ENCODE measurements around the gene TFAP2B.

TFAP2B gene

DNA sequence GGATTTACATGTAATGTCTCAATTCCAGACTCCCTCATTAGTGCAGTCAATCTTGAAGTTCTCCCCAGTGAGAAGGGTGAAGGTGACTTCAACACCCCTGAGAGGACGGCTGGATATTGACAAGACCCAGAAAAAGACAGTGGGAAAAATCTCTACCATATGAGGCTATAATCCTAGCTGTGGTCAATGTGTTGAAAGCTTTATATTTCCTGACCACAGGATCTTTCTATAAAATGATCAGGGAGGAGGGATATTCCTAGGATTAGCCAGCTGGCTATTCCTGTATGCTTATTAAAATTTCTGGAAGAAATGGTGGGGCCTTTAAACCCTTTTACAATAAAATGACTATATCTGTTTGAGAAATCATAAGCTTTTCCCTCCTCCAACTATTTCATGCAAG is 43.0 kb downstream of the TFAP2B start:
- H3K36me3 ChIP-seq (ENCODE audit: insufficient read depth, low read length), result no peaks in the 10 kb centered on the region
- no peaks in the 10 kb centered on the region for H3K9me3 ChIP-seq (ENCODE audit: insufficient read depth, low read depth, low read length)
- no peaks in the 10 kb centered on the region for H4K20me1 ChIP-seq (ENCODE audit: insufficient read depth, low read length, poor library complexity, severe bottlenecking)
- H3K4me3 ChIP-seq (ENCODE audit: low read length, poor library complexity, severe bottlenecking), result no peak overlapping the region
- H3K9ac ChIP-seq (ENCODE audit: low read depth, low read length, poor library complexity, severe bottlenecking), result no peak overlapping the region
- H3K27me3 ChIP-seq (ENCODE audit: insufficient read depth, low read length, poor library complexity, severe bottlenecking), result no peaks in the 10 kb centered on the region
- TF ChIP-seq EZH2phosphoT487 (IDR thresholded peaks at IDR 0.05; ENCODE audit: borderline replicate concordance), result no peak
- TF ChIP-seq CTCF (conservative IDR thresholded peaks at IDR 0.05; ENCODE audit: low read length), result no peak
- no peak overlapping the region for H3K4me2 ChIP-seq (ENCODE audit: low read depth, low read length, poor library complexity, severe bottlenecking)
- H3F3A ChIP-seq (ENCODE audit: low read depth), result no peaks in the 10 kb centered on the region
- H3K4me1 ChIP-seq (ENCODE audit: insufficient read depth, low read length, poor library complexity, severe bottlenecking), result no peaks in the 10 kb centered on the region
- no peaks in the 10 kb centered on the region for H3K79me2 ChIP-seq (ENCODE audit: insufficient read depth, low read length)
- no peak overlapping the region for H2AFZ ChIP-seq (ENCODE audit: low read length)
- H3K9me2 ChIP-seq (replicated peaks; ENCODE audit: low read depth, low read length), result no peaks in the 10 kb centered on the region

- Histone ChIP-seq H3K4me1 (ENCODE audit: insufficient read depth, low read length, poor library complexity, severe bottlenecking) (no peaks in the 10 kb centered on the region), H3K9me3 (ENCODE audit: insufficient read depth, low read depth, low read length) (no peaks in the 10 kb centered on the region), H3K79me2 (ENCODE audit: insufficient read depth, low read length) (no peaks in the 10 kb centered on the region), H2AFZ (ENCODE audit: low read length) (no peak overlapping the region), H3K9me2 (replicated peaks; ENCODE audit: low read depth, low read length) (no peaks in the 10 kb centered on the region), H3K4me3 (ENCODE audit: low read length, poor library complexity, severe bottlenecking) (no peak overlapping the region), H3K9ac (ENCODE audit: low read depth, low read length, poor library complexity, severe bottlenecking) (no peak overlapping the region), H3F3A (ENCODE audit: low read depth) (no peaks in the 10 kb centered on the region), H3K36me3 (ENCODE audit: insufficient read depth, low read length) (no peaks in the 10 kb centered on the region), H3K4me2 (ENCODE audit: low read depth, low read length, poor library complexity, severe bottlenecking) (no peak overlapping the region), H4K20me1 (ENCODE audit: insufficient read depth, low read length, poor library complexity, severe bottlenecking) (no peaks in the 10 kb centered on the region), H3K27me3 (ENCODE audit: insufficient read depth, low read length, poor library complexity, severe bottlenecking) (no peaks in the 10 kb centered on the region)
- TF ChIP-seq EZH2phosphoT487 (IDR thresholded peaks at IDR 0.05; ENCODE audit: borderline replicate concordance) (no peak), CTCF (conservative IDR thresholded peaks at IDR 0.05; ENCODE audit: low read length) (no peak)
These were observed 43.5 kb downstream of the TFAP2B start for GRCh38 chr6:50862176-50862575.

DNA sequence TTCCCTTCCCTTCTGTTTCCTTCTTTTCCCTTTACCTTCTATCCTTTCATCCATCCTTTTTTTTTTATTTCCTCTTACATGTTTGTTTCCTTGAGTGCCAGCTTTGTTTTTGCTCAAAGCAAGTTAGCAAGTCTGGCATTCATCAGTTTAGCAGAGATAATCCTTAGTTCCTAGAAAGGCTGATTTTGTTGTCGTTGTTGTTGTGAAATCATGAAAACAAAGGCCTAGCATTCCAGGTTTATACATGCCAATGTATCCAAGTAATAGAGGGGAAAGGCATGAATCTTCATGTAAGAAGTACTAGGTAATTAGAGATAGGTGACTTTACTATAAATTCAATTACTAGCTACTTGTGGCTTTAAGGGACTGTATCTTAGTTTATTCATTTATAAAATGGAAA is 45.9 kb downstream of the TFAP2B start:
- no peak for TF ChIP-seq EZH2phosphoT487 (IDR thresholded peaks at IDR 0.05; ENCODE audit: borderline replicate concordance)
- TF ChIP-seq CTCF (conservative IDR thresholded peaks at IDR 0.05; ENCODE audit: low read length), result no peak
- no peak overlapping the region for H3K4me3 ChIP-seq (ENCODE audit: low read length, poor library complexity, severe bottlenecking)
- no peaks in the 10 kb centered on the region for H3K9me3 ChIP-seq (ENCODE audit: insufficient read depth, low read depth, low read length)

More for the DNA sequence above, 45.9 kb downstream of the TFAP2B start:
- Histone ChIP-seq H2AFZ (ENCODE audit: low read length) (no peak overlapping the region), H3K36me3 (ENCODE audit: insufficient read depth, low read length) (no peaks in the 10 kb centered on the region), H3K4me2 (ENCODE audit: low read depth, low read length, poor library complexity, severe bottlenecking) (no peak overlapping the region), H4K20me1 (ENCODE audit: insufficient read depth, low read length, poor library complexity, severe bottlenecking) (no peaks in the 10 kb centered on the region), H3K27me3 (ENCODE audit: insufficient read depth, low read length, poor library complexity, severe bottlenecking) (no peaks in the 10 kb centered on the region), H3K79me2 (ENCODE audit: insufficient read depth, low read length) (no peaks in the 10 kb centered on the region), H3F3A (ENCODE audit: low read depth) (no peaks in the 10 kb centered on the region), H3K9me2 (replicated peaks; ENCODE audit: low read depth, low read length) (no peaks in the 10 kb centered on the region), H3K9ac (ENCODE audit: low read depth, low read length, poor library complexity, severe bottlenecking) (no peak overlapping the region), H3K4me1 (ENCODE audit: insufficient read depth, low read length, poor library complexity, severe bottlenecking) (no peaks in the 10 kb centered on the region)

Measured in Loucy (cell line).